NCI-H146 treated with DMSO at 0.1 percent for 48 hours (cell line): ENCODE results near the gene SYT6.

Experiments used
- DNase-seq: peaks from one replicate; lab custom pipeline; 2025; ENCODE audit not compliant: unreplicated experiment; lab: John Stamatoyannopoulos, UW

The SYT6 gene

GRCh38 chr1:114153261-114154145 lies at the start of gene SYT6:
TSS of gene SYT6 (minus strand) at chr1:114153869. CDS start at chr1:114153772, 97 bp downstream.
- DNase-seq, result no peak

- no peak for DNase-seq
These were observed 47.8 kb upstream of the SYT6 start for GRCh38 chr1:114201486-114201885.

- no peak for DNase-seq
These were observed 45.4 kb upstream of the SYT6 start for GRCh38 chr1:114199017-114199594.

GRCh38 chr1:114196992-114197907 lies 43.6 kb upstream of the SYT6 start:
- no peak for DNase-seq

- no peak for DNase-seq
These were observed 42.1 kb upstream of the SYT6 start for GRCh38 chr1:114195819-114196218.

GRCh38 chr1:114192328-114192727 lies 38.7 kb upstream of the SYT6 start:
- no peak for DNase-seq

GRCh38 chr1:114189398-114189797 lies 35.7 kb upstream of the SYT6 start:
- DNase-seq, result no peak

- no peak for DNase-seq
These were observed 27.7 kb upstream of the SYT6 start for GRCh38 chr1:114181356-114181755.

GRCh38 chr1:114180742-114181141 lies 27.1 kb upstream of the SYT6 start:
- no peak for DNase-seq

- no peak for DNase-seq
These were observed 25.3 kb upstream of the SYT6 start for GRCh38 chr1:114178936-114179335.

GRCh38 chr1:114177282-114177681 lies 23.6 kb upstream of the SYT6 start:
- no peak for DNase-seq

- DNase-seq, result no peak
These were observed 22.7 kb upstream of the SYT6 start for GRCh38 chr1:114176366-114176765.

- no peak for DNase-seq
These were observed 20.0 kb upstream of the SYT6 start for GRCh38 chr1:114173680-114174079.

GRCh38 chr1:114169509-114169908 lies 15.8 kb upstream of the SYT6 start:
- no peak for DNase-seq

GRCh38 chr1:114167226-114167625 lies 13.6 kb upstream of the SYT6 start:
- DNase-seq, result no peak

GRCh38 chr1:114164840-114165543 lies 11.3 kb upstream of the SYT6 start:
- no peak for DNase-seq

GRCh38 chr1:114159941-114160340 lies 6.3 kb upstream of the SYT6 start:
- DNase-seq, result no peak

- no peak for DNase-seq
These were observed 3.6 kb upstream of the SYT6 start for GRCh38 chr1:114157275-114157660.

- no peak for DNase-seq
These were observed 3.0 kb upstream of the SYT6 start for GRCh38 chr1:114156538-114157274.

- no peak for DNase-seq
These were observed 2.0 kb upstream of the SYT6 start for GRCh38 chr1:114155706-114156105.
